Left ventricle myocardium superior (tissue), 1 donor: ENCODE measurements around the gene IARS2. TPM values are rescaled to one million over a fixed set of nuclear protein-coding genes. Genes with fewer than 3 reads are reported as not detected.
"Not testable (repeated sequence)": the region's sequence is repeated elsewhere in the genome, so short reads cannot be mapped to it uniquely, and the experiment has no call there.

ENCODE experiments used
- ATAC-seq: fragments of 200-7000 bp; cut with Tn5 transposase; one replicate; pipeline ENCODE4 v1.9.1; 2020; ENCODE audit warnings: mild to moderate bottlenecking, moderate library complexity
- DNase-seq: peaks from one replicate; pipeline ENCODE4 v3.0.0-alpha.2; 2020
- intact Hi-C: fragments of 100-400 bp; cut with micrococcal nuclease; formaldehyde crosslinking; loops from one replicate; pipeline ENCODE4 v1.11.0; 2022
- total RNA-seq: library from RNA; stranded (reverse); fragmentation: NEBNext Ultra II Directional; extraction: Animal tissue kit (Norgen Biotek cat#: 25700); gene quantifications from one replicate; pipeline ENCODE4 v1.2.1, GENCODE V29; 2021
- donor health status: DM: no; HTN: yes; CAD: no; lungs with severe emphysema.

Gene IARS2
- total RNA-seq, 1 donor from 2014 or later, result 92.0 TPM

- intact Hi-C loops, result no loop called here
- no peak for DNase-seq
- ATAC-seq, result no peak
These were observed 63.8 kb downstream of the IARS2 start for GRCh38 chr1:220157738-220158137.

GRCh38 chr1:220158530-220158929 lies 64.6 kb downstream of the IARS2 start:
- ATAC-seq, DNase-seq, intact Hi-C loops: not testable (repeated sequence)

DNA sequence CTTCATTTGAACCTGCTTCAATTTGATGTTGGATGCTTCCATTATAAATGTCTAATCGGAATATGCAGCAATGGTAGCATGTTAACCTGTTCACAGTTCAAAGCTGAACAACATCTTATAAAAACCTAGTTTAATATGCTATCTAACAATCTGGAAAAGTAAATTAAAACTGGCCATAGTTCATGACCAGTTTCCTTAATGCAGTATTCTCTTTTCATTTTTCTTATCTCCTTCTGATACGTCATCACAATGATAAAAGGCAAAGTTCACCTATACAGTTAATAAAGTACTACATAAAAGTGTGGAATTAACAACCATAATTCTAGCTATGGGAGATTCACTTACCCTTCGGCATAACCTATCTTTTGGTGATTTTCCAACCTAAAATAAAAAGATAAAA lies 65.1 kb downstream of the IARS2 start:
- intact Hi-C loops, result no loop called here
- ATAC-seq (no peak), DNase-seq (no peak)

GRCh38 chr1:220160027-220160426 lies 66.1 kb downstream of the IARS2 start:
- DNase-seq (no peak), ATAC-seq (no peak)
- intact Hi-C loops, result no loop called here

DNA sequence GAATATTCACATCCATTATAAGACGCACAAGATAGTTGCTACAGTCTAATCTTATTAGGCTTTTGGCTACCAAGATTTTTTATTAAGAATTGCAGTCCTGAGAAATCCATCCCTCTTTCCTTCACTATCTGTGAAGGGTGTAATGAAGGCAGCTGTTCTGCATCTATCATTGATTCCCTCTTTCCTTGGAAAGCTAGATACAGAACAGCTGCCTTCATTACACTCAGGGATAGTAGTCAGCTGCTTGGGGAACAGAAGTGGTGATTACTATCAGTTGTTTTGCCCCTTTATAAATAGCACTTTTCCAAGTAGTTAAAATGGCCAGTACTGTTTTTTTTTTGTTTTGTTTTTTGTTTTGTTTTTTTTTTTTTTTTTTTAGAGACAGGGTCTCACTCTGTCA lies 70.2 kb downstream of the IARS2 start:
- intact Hi-C loops, result no loop called here
- ATAC-seq, result peak; percentile 76
- DNase-seq, result no peak

GRCh38 chr1:220164517-220164916 lies 70.6 kb downstream of the IARS2 start:
- DNase-seq (no peak), ATAC-seq (no peak)
- intact Hi-C loops, result no loop called here

- ATAC-seq, result no peak
- no peak for DNase-seq
- intact Hi-C loops, result no loop called here
These were observed 72.9 kb downstream of the IARS2 start for GRCh38 chr1:220166853-220167252.

DNA sequence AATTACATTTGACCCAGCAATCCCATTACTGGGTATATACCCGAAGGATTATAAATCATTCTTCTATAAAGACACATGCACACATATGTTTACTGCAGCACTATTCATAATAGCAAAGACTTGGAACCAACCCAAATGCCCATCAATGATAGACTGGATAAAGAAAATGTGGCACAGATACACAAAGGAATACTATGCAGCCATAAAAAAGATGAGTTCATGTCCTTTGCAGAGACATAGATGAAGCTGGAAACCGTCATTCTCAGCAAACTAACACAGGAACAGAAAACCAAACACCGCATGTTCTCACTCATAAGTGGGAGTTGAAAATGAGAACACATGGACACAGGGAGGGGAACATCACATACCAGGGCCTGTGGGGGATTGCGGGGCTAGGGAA lies 76.0 kb downstream of the IARS2 start:
- intact Hi-C loops, ATAC-seq, DNase-seq: not testable (repeated sequence)

DNA sequence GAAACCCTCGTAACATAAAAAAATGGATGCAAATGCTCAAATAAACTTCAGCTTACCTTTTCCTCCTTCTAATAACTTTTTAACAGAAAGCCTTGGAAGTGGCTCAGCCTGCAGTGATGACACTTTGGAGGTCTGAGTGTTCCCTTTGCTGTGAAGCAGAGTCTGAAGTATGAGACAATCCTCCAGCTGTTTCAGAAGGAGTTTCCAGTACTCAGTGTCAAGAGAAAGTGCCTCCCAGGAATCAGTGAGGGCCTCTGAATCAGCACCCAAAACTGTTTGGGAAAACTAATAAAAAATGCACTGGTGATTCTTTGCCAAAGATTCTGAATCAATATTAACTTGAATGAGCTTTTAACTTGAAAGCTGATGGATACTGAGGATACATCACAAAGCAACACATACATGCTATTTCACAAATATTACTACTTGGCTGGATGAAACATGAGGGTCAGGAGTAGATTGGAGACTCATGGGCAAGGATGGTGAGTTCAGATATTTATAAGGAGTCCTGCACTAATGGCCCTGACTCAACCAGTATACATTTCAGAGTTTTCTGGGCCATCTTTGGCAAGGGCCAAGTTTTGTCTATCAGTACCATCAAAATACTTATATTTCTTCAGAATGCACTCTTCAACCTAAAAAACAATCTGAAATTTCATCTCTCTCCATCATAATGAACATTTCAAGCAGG lies 77.0 kb downstream of the IARS2 start:
- intact Hi-C loops, result no loop called here

DNA sequence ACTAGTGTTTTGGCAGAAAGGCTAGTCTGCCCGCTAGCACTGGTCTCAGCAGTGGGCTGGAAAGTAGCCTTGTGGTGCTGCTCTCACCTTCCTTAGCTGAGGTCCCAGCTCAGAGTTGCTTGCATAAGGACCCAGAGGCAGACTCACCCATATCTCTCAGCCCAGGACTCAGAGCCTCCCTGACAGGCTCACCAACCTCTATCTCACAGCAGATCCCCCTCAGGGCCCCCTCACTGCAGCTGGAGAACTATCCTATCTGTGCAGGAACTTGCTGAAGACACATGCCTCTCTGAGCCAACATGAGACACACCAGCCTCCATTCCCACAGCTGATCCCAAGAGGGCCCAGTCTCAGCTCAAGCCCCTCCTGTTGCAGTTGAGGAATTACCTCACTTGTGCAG lies 82.6 kb downstream of the IARS2 start:
- intact Hi-C loops, result no loop called here
- DNase-seq (no peak), ATAC-seq (no peak)

More for the DNA sequence above, 77.0 kb downstream of the IARS2 start:
- no peak for ATAC-seq
- DNase-seq, result no peak

DNA sequence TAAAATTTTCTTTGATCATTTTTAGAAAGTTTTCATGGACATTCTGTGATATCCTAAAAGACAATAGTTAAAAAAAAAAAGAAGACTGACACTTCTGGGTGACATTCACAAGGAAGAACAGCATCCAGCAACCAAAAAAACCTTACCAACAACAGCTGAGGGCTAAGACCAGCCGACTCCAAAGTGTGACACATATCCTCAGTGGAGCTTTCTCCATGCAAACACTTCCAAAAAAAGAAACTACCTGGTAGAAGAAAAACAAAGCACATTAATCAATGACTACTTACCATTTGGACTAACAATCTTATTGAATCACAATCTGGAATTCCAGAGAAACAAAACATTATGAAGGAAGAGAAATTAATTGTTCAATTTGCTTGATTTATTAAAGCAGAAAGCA lies 88.2 kb downstream of the IARS2 start:
- no peak for ATAC-seq
- intact Hi-C loops, result no loop called here
- no peak for DNase-seq

GRCh38 chr1:220182656-220183055 lies 88.7 kb downstream of the IARS2 start:
- DNase-seq (no peak), ATAC-seq (no peak)
- intact Hi-C loops, result no loop called here

DNA sequence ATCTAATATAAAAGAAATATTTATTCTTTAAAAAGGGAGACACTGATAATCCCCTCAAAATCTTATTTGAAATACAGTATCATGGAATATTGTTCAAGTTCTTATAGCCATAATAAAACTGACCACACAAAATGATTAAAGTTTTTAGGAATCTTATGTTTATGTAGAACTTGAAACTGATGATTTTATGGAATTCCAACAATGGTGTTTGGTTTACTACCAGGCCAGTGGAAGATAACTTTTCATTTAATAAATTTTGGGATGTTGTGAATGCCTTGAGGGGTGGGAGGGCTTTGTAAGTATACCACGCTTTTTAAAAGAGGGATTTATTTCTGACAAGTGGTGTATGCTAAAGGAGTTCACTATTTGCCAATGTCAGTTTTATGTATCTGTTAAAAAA lies 90.6 kb downstream of the IARS2 start:
- intact Hi-C loops, result no loop called here
- DNase-seq, result no peak
- no peak for ATAC-seq

GRCh38 chr1:220186752-220187151 lies 92.8 kb downstream of the IARS2 start:
- intact Hi-C loops, result no loop called here
- ATAC-seq (no peak), DNase-seq (no peak)

DNA sequence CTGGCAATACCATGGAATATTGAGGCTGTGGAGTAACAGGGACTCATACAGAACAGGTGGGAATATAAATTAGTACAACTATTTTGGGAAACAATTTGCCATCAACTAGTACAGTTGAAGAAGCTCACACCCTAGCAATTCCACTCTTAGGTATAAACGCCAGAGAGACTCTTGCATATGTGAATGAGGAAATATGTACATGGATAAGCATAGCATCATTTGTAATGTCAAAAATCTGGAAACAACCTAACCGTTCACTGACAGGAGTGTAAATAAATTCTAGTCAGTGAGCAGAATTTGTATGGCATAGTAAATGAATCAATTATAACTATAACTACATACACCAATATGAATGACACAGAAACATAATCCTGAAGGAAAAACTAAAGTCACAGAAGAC lies 94.6 kb downstream of the IARS2 start:
- DNase-seq (no peak), ATAC-seq (no peak)
- intact Hi-C loops, result no loop called here

- ATAC-seq (no peak), DNase-seq (no peak)
- intact Hi-C loops, result no loop called here
These were observed 95.9 kb downstream of the IARS2 start for GRCh38 chr1:220189750-220190347.

DNA sequence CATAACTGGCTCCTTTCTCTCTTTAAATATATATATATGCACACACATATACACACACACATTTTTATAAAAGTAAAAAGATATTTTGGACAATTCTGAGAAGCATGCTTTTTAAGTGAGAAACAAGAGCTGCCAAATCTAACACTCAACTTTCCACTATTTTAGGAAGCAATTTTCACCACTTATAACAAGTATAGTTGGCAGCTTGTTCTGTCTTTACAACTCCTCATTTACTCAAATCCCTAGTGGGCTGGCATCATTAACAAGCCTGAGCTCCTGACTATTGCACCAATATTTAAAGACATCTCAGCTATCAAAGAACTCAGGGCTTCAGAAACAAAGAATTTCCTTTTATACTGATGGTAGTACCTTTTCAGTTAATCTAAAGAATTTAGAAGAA lies 101.8 kb downstream of the IARS2 start:
- ATAC-seq (no peak), DNase-seq (no peak)
- intact Hi-C loops, result no loop called here
